Astrocyte of the cerebellum (primary cell): ENCODE data around the gene MTPN.

Experiments
- DNase-seq: peaks from one replicate; pipeline ENCODE4 v3.0.0-alpha.2; 2011; ENCODE audit warnings: low read depth
- H3K4me3 ChIP-seq: 2 replicates; pipeline ENCODE4 v1.5.1; 2011; ENCODE audit warnings: mild to moderate bottlenecking, low read depth, low read length, moderate library complexity
- CTCF ChIP-seq: IDR thresholded peaks from 2 replicates; pipeline ENCODE4 v1.5.1; 2012; ENCODE audit warnings: low read length, low read depth, moderate library complexity, mild to moderate bottlenecking; ENCODE audit errors: missing control alignments
- in situ Hi-C: cut with HindIII; loops from 2 replicates; pipeline ENCODE4 v1.10.0; 2017; ENCODE audit warnings: low sequenced_read_pairs

The MTPN gene

GRCh38 chr7:135918134-135918533, 59.0 kb downstream of the MTPN start:
- TF ChIP-seq CTCF: no peak
- no peak for DNase-seq
- H3K4me3 ChIP-seq: no peak overlapping the region
- in situ Hi-C loops: no loop called here

GRCh38 chr7:135917721-135918120, 59.4 kb downstream of the MTPN start:
- DNase-seq: no peak
- no peak overlapping the region for H3K4me3 ChIP-seq
- TF ChIP-seq CTCF: no peak
- in situ Hi-C loops: no loop called here

GRCh38 chr7:135914346-135914745, 62.8 kb downstream of the MTPN start:
- no peak for DNase-seq
- H3K4me3 ChIP-seq: no peak overlapping the region
- in situ Hi-C loops: no loop called here
- no peak for TF ChIP-seq CTCF

- in situ Hi-C loops: no loop called here
- TF ChIP-seq CTCF: no peak
- no peak for DNase-seq
- H3K4me3 ChIP-seq: no peak overlapping the region
Measured at GRCh38 chr7:135913404-135913803, 63.8 kb downstream of the MTPN start.

GRCh38 chr7:135911099-135911498, 66.1 kb downstream of the MTPN start:
- H3K4me3 ChIP-seq: no peak overlapping the region
- DNase-seq: no peak
- TF ChIP-seq CTCF: no peak
- in situ Hi-C loops: no loop called here

- no peak for TF ChIP-seq CTCF
- no peak for DNase-seq
- in situ Hi-C loops: no loop called here
- H3K4me3 ChIP-seq: no peak overlapping the region
Measured at GRCh38 chr7:135910393-135911036, 66.6 kb downstream of the MTPN start.
